MM.1S (cell line): ENCODE results near the gene PRKCH.

Source experiments
- CTCF ChIP-seq: fragments of 300-600 bp; sonication (generic); IDR thresholded peaks from 2 replicates; pipeline ENCODE4 v1.5.1; 2016; ENCODE audit warnings: antibody characterized with exemption, low read length, mixed read lengths
- EZH2phosphoT487 ChIP-seq: fragments of 300-600 bp; sonication (generic); IDR thresholded peaks from 2 replicates; pipeline ENCODE4 v1.6.1; 2018; ENCODE audit warnings: antibody characterized with exemption, low read length

- no peak for TF ChIP-seq CTCF
- TF ChIP-seq EZH2phosphoT487, result no peak
Observed at GRCh38 chr14:61351477-61351876, 30.1 kb downstream of the PRKCH start.
